HG03280 (cell line): ENCODE measurements around the gene COPZ1.
"Not testable (repeated sequence)": the region's sequence is repeated elsewhere in the genome, so short reads cannot be mapped to it uniquely, and the experiment has no call there.

Experiments
- ATAC-seq: cut with Tn5 transposase; IDR thresholded peaks from one replicate; pipeline ENCODE4 v1.9.1; 2021; ENCODE audit warnings: mild to moderate bottlenecking, moderate library complexity; ENCODE audit not compliant: unreplicated experiment

Gene COPZ1

DNA sequence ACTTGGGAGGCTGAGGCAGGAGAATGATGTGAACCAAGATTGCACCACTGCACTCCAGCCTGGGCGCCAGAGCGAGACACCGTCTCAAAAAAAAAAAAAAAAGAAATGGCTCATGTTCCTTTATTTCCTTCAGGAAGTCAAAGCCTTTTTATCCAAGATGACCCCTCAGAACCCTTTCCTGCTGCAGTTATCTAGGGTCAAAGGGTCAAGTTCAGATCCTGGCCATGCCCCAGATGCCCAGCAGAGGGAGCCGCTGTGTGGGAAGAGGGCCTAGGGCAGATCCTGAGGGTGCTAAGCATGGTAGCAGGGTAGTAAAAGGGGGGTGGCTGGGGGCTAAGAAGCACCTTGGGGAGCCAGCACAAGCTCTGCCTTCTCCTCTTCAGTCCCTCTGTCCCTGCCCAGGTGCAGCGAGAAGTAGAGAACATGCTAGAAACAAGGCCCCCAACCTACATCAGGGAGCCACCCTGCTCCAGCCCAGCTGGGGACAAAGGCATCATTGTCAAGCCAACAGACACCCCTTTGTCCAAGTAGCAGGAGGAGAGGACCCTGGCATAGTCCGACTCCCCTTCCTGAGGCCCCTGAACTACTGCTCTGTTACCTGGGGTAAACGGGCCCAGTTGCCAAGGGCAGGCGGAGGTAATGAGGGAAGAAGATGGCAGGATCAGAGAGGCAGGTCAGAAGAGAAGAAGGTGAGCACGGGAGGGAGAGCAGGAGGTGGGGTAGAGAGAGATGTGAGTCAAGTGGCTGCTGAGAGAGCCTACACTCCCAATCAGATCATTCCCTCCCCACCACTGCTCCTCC is 30.6 kb upstream of the COPZ1 start:
- no peak for ATAC-seq

DNA sequence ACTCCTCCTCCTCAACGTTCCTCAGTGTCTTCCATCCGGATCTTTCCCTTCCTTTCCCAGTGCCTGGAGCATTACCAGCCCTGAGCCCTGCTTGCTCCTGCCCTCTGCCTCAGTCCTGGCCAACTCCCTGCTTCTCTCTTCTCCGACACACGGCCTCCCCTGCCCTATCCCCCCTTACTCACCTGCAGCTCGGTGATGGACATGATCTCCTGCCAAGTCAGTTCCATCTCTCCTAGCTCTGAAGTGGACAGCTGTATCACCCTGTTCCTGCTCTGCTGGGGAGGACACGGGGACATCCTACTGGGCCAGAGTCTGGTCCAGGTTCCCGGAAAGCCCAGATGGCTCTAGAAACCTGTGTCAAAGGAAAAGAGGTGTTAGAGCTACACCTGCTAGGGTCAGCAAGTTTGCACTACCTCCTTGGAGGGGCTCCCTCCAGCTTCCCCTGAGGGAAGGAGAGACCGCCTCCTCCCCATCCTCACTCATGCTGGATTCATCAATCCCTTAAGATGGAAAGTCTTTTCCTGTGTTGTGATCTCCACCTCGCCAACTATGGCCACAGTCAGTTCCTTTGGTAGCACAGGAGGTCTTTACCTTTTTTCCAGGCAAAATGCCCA is 29.9 kb upstream of the COPZ1 start:
- ATAC-seq: no peak

DNA sequence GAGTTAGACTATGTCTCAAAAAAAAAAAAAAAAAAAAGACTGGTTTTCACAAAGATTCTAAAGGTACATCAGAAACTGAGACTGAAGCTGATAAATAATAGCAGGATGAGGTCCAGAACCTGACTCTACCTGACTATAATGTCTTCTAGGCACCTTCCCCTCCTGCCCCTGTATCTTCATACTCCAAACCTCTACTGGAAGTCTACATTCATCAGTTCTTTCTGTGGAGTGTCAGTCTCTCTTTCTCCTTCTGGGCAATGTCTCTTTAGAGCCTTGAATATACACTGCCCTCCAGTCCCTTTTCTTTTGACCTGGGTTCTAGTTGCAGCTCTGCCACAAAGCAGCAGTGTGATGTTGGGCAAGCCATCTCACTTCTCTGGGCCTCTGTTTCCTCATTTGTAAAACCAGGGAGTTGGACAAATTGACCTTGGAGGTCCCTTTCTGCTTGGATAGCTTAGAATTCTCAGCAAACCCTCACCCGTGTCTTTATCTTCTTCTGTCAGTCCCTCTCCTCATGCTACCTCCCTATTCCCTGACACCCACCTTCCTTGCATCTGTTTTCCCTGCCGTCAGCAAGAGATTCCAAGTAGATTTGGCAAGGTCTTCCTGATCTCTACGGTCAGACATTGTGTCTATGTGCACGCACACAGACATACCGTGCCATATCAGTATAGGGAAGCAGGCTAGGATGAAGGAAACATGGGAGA is 28.4 kb upstream of the COPZ1 start:
- no peak for ATAC-seq

- no peak for ATAC-seq
Measured at GRCh38 chr12:54298904-54299303, 26.0 kb upstream of the COPZ1 start.

DNA sequence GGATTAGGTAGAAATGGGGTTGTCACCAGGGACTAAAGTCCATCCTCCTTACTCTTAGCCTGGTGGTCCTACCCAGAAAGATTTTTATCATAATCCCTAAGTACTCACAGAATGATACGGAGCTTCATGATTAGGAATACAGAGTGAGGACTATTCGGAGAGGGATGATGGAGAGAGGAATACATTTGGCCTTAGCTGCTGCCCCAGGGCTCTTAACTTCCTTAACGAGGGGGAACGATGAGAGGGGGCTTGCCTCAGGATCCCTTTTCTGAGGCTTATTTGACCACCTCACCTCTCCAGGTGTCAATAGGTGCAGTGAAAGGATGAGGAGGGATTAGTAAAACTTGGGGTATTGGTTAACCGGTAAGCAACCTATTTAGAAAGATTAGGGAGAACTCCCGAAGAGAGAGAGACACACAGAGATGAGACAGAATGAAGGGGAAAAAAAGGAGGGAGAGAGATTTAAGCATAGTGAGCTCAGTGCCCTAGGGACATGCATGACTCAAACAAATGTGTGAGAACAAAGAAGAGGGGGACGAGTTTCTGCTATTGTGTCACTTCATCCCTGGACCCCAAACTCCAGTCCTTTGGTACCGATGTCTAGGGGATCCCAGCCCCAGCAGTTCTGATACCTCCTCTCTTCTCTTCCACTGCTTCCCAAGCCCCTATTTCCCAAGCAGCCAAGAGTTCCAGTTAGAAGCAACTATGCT is 25.3 kb upstream of the COPZ1 start:
- ATAC-seq: no peak

DNA sequence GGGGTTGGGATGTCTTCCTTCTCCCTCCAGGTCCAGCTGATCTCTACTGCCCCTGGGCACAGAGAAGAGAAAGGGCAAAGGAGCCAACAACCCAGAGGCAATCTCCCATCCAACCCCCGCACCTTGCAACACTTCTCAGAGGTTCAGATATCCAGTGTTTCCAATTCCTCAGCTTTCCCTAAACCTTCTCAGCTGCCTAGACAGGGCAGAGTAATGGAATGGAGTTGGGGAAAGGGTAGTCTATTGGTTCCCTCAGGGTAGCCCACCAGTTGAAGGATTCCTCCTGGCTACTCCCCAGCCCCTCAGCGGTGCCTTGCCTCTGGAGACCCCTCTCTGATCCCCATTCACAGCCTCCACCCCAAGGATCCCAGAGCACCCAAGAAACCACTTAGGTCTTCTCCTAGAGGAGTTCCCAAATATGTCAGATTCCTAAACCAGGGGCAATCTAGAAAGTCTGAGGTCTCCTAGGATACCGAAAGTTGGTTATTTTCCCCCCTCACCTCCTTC is 24.7 kb upstream of the COPZ1 start:
- no peak for ATAC-seq

DNA sequence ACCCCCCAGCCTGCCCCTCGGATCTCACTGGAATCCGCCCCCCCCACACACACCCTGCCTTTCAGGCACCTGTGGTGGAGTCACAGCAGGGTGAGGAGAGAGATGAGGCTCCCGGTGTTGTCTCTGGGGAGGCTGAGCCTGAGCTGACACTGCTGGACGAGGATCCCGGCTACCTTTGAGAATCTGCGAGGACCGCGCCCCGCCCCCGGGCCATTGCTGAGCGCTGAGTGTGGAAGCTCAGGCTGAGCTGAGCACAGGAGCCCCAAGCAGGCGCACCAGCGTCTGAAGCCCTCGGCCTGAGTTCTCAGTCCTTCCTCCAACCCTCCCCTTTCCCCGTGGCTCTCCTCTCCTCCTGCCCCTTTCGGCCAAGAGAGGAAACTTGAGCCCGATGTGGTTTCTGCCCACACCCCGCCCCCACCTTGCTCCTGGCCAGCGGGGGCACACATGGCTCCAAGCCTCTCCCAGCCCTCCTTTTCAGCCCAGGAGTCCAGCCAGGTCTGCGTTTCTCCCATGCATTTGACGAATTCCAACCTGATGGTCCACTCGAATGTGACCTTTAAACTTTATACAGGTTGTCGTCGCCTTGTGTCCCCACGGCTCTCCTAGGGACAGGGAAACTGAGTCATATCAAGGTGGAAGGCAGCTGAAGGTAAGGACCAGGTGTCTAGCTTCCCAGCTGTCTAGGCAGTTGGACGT is 24.1 kb upstream of the COPZ1 start, which contains the start of gene NFE2:
NFE2 (minus strand) TSS at position 284 of the 696 bp plus-strand sequence. CDS start 5,767 bp downstream, outside the sequence.
- ATAC-seq: no peak

DNA sequence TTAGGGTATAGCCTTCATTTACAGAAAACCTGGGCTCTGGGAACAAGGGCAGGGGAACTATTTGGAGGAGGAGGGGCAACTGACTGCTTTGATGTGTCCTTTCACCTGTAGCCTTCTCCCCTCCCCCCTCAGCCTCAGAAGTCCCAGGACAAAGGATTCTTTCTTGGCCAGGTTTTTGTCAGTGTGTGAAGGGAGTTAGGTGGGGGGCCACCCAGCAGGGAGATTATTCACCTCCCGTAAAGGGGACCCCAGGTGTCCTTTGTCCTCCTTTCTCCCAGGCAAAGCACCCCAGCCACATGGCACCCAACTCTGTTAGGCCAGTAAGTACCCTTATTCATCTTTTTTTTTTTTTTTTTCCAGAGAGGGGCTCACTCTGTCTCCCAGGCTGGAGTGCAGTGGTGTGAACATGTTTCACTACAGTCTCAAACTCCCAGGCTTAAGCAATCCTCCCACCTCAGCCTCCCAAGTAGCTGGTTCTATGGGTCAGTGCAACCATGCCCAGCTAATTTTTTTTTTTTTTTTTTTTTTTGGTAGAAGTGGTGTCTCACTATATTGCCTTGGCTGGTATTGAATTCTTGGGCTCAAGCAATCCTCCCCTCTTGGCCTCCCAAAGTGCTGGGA is 23.4 kb upstream of the COPZ1 start:
- no peak for ATAC-seq

DNA sequence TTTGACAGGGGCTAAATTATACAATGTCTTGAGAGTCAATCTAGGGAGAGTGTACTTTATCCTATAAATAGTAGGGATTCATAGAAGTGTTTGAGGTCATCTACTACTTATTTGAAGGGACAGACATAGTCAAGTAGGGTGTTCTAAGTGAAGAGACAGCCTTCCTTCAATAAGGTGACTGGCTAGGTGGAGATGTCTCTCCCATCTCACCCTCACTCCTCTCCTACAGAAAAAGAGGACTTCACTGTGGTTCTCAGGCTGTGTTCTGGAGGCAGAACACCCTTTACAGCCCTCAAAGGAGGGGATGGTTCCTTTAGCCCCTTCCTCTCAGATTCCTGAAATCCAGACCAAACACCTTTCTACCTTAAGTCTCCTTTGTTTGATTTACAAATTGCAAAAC is 21.3 kb upstream of the COPZ1 start:
- ATAC-seq: no peak

DNA sequence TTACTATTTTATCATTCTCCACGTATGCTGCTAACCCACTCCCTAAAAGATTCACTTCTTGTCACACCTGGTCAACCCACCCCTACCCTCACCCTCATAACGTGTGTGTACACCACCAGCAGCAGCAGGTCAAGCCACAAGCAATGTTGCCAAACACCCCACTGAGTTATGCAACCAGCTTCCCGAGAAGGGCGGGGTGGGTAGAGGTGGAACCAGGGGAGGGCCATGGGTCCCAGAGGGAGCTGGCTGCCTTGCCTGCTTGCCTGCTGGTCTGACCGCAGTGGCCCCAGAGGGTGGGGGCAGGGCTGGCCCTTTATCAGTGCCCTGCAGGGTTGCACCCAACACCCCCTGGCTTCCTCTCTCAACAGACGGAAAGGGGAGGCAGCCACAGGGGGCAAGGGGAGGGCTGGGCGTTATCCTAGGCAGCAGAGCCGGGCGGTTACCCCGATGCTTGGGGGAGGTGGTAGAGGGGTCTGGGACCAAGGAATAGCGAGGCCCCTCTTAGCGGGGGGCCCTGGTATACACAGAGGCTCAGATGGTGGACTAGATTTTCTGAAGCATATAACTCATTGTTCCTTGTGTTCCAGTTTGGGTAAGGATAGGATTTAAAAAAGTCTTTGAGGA is 20.6 kb upstream of the COPZ1 start:
- ATAC-seq: no peak

GRCh38 chr12:54306925-54307741 is 17.8 kb upstream of the COPZ1 start:
- ATAC-seq: no peak

DNA sequence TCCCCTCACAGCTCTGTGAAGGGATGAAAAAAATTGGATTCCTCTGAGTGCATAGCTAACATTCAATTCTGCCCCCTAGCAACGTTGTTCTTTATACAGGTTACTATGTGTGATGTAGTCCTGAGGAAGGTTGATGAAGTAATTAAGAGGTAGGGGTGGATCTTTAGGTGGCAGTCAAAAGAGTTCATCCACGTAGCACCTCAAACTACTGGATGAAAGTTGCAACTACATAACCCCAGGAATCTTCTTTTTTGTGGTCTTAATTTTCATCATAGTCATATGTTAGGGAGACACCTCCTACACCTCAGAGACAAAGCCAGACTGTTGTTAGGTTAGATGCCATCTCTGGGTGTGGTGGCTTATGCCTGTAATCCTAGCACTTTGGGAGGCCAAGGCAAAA is 13.9 kb upstream of the COPZ1 start:
- ATAC-seq: no peak

- not testable (repeated sequence) for ATAC-seq
Measured at GRCh38 chr12:54312309-54312708, 12.6 kb upstream of the COPZ1 start.

DNA sequence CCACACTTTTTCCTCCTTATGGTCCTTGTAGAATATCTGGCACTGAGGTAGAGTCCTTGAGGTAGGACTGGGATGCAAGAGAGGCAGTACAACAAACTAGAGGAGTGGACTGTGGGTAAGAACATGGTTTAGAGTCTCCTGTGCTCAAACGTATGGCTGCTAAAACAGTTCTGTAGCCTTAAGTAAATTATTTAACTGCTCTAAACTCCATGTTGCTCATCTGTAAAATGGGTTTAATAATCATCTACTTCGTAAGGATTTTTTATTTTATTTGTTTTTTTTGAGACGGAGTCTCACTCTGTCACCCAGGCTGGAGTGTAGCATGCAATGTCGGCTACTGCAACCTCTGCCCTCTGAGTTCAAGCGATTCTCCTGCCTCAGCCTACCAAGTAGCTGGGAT is 3.6 kb upstream of the COPZ1 start:
- ATAC-seq: no peak

DNA sequence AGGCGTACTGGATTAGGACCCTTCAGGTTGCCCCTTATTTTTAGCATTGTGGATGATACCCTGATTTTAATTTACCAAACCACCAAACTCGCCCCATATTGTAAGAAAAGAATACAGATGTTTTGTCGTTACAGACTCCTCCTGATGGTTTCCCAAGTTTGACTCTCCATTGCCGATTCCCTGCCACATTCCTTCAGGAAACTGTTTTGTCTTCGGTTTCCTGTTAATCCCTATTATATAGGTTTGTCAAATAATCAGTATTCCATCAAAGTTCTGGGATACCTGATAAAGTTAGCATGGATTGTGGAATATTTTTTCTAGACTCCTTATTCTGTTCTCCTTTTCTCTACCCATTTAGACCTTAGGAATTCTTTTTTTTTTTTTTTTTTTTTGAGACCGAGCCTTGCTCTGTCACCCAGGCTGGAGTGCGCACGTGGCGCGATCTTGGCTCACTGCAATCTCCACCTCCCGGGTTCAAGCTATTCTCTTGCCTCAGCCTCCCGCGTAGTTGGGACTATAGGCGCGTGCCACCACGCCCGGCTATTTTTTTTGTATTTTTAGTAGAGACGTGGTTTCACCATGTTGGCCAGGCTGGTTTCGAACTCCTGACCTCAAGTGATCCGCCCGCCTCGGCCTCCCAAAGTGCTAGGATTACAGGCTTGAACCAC is 645 bp downstream of the COPZ1 start:
- not testable (repeated sequence) for ATAC-seq

GRCh38 chr12:54328595-54329337 is 3.8 kb downstream of the COPZ1 start:
- no peak for ATAC-seq

- no peak for ATAC-seq
Measured at GRCh38 chr12:54329759-54330158, 4.8 kb downstream of the COPZ1 start.
